BJ (cell line): Measurements from ENCODE around the gene HRCT1. TPM values are rescaled to one million over a fixed set of nuclear protein-coding genes. Genes with fewer than 3 reads are reported as not detected.
"Not testable (repeated sequence)": the region's sequence is repeated elsewhere in the genome, so short reads cannot be mapped to it uniquely, and the experiment has no call there.

ENCODE experiments used
- CTCF ChIA-PET: fragments of 350-600 bp; formaldehyde crosslinking; extraction: SDS; loops from one replicate; lab custom pipeline; 2021; ENCODE audit warnings: antibody characterized with exemption, inconsistent platforms; lab: Yijun Ruan, JAX
- POLR2A ChIA-PET: fragments of 300-600 bp; sonication (Branson Sonifier 250); formaldehyde crosslinking; extraction: SDS; loops from one replicate; lab custom pipeline; 2021; ENCODE audit warnings: antibody characterized with exemption; lab: Charles Lee
- DNase-seq: peaks from one replicate; pipeline ENCODE4 v3.0.0-alpha.2; 2011; ENCODE audit warnings: low read depth
- H3K27me3 ChIP-seq: 2 replicates; pipeline ENCODE4 v1.6.0; 2011; ENCODE audit warnings: low read length; ENCODE audit not compliant: control insufficient read depth, insufficient read depth
- H3K36me3 ChIP-seq: 2 replicates; pipeline ENCODE4 v1.5.1; 2011; ENCODE audit warnings: low read length; ENCODE audit not compliant: control insufficient read depth, insufficient read depth
- H3K4me3 ChIP-seq: 2 replicates; pipeline ENCODE4 v1.5.1; 2011; ENCODE audit warnings: low read depth, mild to moderate bottlenecking, control low read depth, low read length
- CTCF ChIP-seq: IDR thresholded peaks from 2 replicates; pipeline ENCODE4 v1.5.1; 2011; ENCODE audit warnings: low read depth, mild to moderate bottlenecking, control low read depth, inconsistent platforms, low read length, moderate library complexity; ENCODE audit not compliant: insufficient read depth
- polyA plus RNA-seq: library from polyadenylated mRNA; depleted of rRNA; stranded (reverse); fragments of >200 nt; gene quantifications from 2 replicates; pipeline ENCODE4 v1.2.3, GENCODE V29; 2011

The HRCT1 gene
- polyA plus RNA-seq, 1 experiment = 0.93 TPM

- no peak for TF ChIP-seq CTCF
- H3K36me3 ChIP-seq = no peaks in the 10 kb centered on the region
- POLR2A ChIA-PET = no interaction called here
- no peaks in the 10 kb centered on the region for H3K27me3 ChIP-seq
- no peak overlapping the region for H3K4me3 ChIP-seq
- CTCF ChIA-PET = interaction anchor here (1.2 to 4.6 kb wide), 2 partner anchors 10 to 81 kb away, joined by 3 to 23 read pairs; no protein-coding TSS in a partner anchor
- no peak for DNase-seq
Observed at GRCh38 chr9:35871545-35871944, 34.5 kb upstream of the HRCT1 start.

- CTCF ChIA-PET = interaction anchor here (1.2 to 1.3 kb wide), 2 partner anchors 9 to 10 kb away, joined by 4 to 6 read pairs; no protein-coding TSS in a partner anchor
- no peak for TF ChIP-seq CTCF
- POLR2A ChIA-PET = no interaction called here
Observed at GRCh38 chr9:35872505-35872904, 33.5 kb upstream of the HRCT1 start.

GRCh38 chr9:35882263-35882848, 23.6 kb upstream of the HRCT1 start:
- ChIA-PET POLR2A (interaction anchor here (0.6 kb wide), 3 partner anchors 44 to 344 kb away, joined by 3 to 4 read pairs (median 3); partner anchors contain the start of gene HINT2), CTCF (interaction anchor here (0.6 to 5.1 kb wide), 44 partner anchors 9 to 154 kb away, joined by 3 to 92 read pairs (median 5); partner anchors contain the start of genes FAM221B, HINT2, HRCT1 and NPR2)
- TF ChIP-seq CTCF = peak; percentile 99
- Histone ChIP-seq H3K36me3 (no peaks in the 10 kb centered on the region), H3K27me3 (no peaks in the 10 kb centered on the region), H3K4me3 (no peak overlapping the region)
- DNase-seq = peak; percentile 20

More at GRCh38 chr9:35872505-35872904, 33.5 kb upstream of the HRCT1 start:
- no peaks in the 10 kb centered on the region for H3K36me3 ChIP-seq
- no peak overlapping the region for H3K4me3 ChIP-seq
- no peak for DNase-seq
- no peaks in the 10 kb centered on the region for H3K27me3 ChIP-seq

- no peak for DNase-seq
- H3K27me3 ChIP-seq = no peaks in the 10 kb centered on the region
- ChIA-PET CTCF (interaction anchor here (1.0 to 5.1 kb wide), 22 partner anchors 10 to 141 kb away, joined by 3 to 92 read pairs (median 6); partner anchors contain the start of genes FAM221B, HRCT1, NPR2 and OR13J1), POLR2A (no interaction called here)
- H3K4me3 ChIP-seq = no peak overlapping the region
- TF ChIP-seq CTCF = no peak
- no peaks in the 10 kb centered on the region for H3K36me3 ChIP-seq
Observed at GRCh38 chr9:35882996-35883395, 23.0 kb upstream of the HRCT1 start.

- CTCF ChIA-PET = interaction anchor here (1.0 to 1.9 kb wide), 4 partner anchors 57 to 96 kb away, joined by 3 to 14 read pairs (median 6); no protein-coding TSS in a partner anchor
- POLR2A ChIA-PET, H3K27me3 ChIP-seq, H3K4me3 ChIP-seq, H3K36me3 ChIP-seq, DNase-seq: not testable (repeated sequence)
Observed at GRCh38 chr9:35884908-35885307, 21.1 kb upstream of the HRCT1 start.
